Measurements from ENCODE around the gene PIEZO2.

Gene PIEZO2

GRCh38 chr18:10771053-10771709 lies 378.2 kb downstream of the PIEZO2 start:
- no peak for DNase-seq

DNA sequence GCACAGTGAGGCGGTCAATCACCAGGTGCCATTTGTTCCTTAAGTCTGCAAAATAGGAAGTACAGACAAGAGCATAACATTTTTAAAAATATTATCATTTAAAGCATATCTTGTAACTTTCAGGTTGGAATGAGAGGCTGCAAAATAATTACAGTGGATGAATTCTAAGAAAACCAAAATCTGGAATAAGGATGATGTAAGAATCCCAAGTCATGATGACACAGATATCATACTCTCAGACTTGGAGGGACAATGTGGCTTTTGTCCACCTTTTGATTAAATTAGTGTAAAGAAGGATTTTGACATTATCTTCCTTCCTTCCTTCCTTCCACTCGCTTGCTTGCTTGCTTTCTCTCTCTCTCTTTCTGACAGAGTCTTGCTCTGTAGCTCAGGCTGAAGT lies 379.1 kb downstream of the PIEZO2 start:
- DNase-seq = no peak

DNA sequence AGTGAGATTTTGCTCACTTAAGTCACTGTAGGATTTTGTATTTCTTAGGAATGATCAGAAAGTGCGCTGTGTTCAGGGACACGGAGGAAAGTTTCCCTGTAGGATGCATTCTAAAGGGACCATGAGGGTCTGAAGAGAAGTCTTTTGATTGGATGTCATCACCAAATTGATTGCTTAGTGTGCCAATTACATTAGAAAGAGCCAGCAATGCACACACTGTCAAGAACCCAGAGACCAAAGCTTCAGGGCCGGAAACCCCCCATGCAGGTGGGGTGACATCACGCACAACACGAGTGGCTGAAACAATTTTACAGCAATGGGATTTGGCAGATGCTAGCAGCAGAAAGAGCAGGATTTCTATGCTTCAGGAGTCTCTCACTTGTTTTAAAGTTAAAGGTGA lies 381.1 kb downstream of the PIEZO2 start:
- no peak for DNase-seq

GRCh38 chr18:10767658-10768057 lies 381.7 kb downstream of the PIEZO2 start:
- DNase-seq = no peak

- no peak for DNase-seq
Observed at GRCh38 chr18:10760986-10761385, 388.4 kb downstream of the PIEZO2 start.

GRCh38 chr18:10759241-10759640 lies 390.1 kb downstream of the PIEZO2 start:
- no peak for DNase-seq

DNA sequence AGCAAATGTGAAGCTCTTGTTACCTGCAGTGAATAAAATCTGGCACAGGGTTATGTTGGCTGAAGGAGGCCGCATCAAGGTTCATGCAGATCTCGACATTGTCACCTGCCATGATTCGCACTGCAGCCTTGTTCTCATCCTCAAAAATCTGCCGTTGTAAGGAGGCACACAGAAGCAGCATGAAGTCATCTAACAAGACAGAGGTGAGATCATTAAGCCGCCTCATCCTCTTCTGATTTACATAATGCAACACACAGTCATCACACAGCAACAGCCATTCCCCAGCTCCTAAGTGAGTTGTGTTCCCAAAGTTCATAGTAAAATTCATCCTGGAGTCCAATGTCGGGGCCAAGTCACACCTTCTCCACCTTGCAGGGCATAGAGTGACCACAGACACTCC lies 391.4 kb downstream of the PIEZO2 start:
- no peak for DNase-seq

DNA sequence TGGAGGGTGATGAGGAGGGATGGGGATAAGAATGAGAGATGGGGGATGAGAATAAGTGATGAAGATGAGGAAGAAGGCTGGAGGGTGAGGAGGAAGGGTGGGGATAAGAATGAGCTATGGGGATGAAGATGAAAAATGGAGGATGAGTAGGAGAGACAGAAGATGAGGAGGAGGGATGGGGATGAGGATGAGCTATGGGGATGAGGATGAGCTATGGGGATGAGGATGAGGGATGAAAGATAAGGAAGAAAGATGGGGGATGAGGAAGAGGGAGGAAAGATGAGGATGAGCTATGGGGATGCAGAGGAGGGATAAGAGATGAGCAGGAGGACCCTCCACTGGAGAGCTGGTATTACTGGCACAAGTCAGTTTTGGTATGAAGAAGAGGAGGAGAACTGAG lies 392.0 kb downstream of the PIEZO2 start:
- DNase-seq = no peak

GRCh38 chr18:10755855-10756254 lies 393.5 kb downstream of the PIEZO2 start:
- DNase-seq = no peak

DNA sequence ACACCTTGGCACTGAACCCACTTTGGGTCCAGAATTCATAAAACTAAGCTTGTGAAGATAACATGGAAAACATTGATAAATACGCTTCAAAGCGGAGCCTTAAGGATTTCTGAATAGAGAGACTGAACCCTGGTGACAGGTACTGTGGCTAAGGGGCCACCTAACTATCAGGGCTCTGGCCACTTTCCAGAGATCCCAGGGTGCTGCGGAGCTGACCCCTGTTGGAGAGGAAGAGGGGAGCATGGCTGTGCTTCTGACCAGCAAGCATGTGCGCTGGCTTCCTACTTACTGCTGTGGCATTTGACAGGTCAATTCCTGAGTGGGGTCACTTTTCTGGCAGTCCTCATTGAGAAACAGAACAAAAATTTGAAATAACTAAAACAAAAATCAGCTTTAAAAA lies 395.2 kb downstream of the PIEZO2 start:
- no peak for DNase-seq

DNA sequence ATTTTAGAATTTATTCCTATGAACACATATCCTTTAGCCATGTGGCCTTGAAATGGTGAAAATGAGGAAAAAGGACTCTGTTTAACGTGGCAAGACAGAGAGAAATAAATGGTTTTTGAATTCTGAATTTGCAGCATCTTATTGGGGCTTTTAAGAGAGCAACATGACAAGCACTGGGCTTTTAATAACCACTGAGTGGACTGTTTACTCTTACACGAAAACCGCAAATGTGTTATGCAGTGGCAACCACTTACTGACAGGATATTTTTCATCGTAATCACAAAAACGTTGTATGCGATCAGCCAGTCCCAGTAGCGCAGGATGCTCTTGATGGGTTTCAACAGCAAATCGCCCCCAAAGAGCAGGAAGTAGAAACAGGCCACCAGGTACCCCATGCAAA lies 397.0 kb downstream of the PIEZO2 start:
- no peak for DNase-seq

DNA sequence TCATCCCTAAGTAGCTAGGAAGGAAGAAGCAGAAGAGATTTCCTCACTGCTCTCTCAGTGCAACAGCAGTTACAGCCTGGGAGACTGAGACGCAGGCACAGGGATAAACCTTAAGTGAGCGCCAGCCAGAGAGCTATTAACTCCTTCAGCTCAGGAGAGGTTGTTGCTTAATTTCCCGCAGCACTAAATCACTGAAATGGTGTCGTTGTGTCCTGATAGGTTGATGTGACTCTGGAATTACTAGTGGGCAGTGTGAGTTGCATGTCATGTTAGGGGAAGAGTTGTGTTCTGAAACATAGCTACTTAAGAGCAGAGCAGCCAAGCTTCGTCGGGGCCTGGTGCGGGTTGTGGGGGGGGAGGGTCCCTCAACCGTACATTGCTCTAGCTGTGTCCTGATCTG lies 397.7 kb downstream of the PIEZO2 start:
- DNase-seq = no peak

DNA sequence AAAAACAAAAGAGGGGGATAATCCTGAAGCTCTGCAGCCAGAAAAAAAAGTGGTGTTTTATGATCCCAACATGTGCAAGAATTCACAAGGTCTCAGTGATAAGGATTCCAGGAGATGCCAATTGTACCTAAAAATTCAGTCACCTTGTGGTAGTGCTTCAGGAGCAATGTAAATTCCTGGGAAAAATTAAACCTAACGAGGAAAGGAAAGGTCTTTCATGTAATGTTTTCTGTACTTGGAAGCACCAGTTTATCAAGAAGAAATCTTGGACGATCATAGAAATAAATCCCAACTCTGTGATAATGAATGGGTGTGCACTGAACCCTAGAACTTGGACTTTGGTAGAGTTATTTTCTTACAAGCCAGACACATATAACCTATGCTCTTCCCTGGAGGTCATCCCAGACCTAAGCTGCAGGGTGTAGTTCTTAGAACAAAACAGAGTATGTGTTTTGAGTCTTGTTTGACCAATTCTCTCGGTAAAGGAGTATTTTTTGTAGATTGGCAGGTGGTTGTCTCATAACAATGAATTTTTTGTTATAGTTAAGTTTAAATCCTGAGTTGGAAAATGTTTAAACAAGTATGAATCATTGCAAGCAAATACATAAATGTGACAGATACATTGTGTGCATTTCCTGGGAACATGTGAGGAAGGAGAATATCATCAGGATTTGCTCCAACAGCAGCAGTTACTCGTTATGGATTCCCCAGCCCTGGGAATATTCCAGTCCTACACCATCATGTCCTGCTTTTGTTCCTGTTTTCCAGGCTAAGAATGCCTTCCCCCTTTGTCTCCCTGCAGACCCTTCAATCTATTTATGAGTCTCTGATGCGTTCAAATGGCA lies 399.0 kb downstream of the PIEZO2 start:
- no peak for DNase-seq

GRCh38 chr18:10748641-10749040 lies 400.7 kb downstream of the PIEZO2 start:
- DNase-seq = no peak

GRCh38 chr18:10745971-10746370 lies 403.4 kb downstream of the PIEZO2 start:
- DNase-seq = no peak

GRCh38 chr18:10745219-10745618 lies 404.1 kb downstream of the PIEZO2 start:
- no peak for DNase-seq

GRCh38 chr18:10743766-10744165 lies 405.6 kb downstream of the PIEZO2 start:
- DNase-seq = no peak

DNA sequence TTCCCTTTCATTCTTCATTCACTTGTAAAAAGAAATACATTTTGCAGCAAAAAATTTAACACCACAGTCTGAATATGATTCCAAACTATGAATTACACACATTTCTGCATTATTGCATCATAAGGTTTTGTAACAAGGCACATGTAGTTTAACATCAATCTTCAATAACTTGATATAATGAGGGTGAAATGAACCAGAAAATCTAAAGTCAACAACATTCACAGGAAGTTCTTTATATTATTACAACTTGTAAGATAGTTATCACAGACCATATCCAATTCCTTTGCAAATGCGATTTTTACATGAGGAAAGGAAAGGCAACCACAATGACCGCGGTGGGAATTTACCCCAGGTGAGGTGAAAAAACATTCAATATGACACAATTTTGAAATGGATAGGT lies 410.2 kb downstream of the PIEZO2 start:
- no peak for DNase-seq

DNA sequence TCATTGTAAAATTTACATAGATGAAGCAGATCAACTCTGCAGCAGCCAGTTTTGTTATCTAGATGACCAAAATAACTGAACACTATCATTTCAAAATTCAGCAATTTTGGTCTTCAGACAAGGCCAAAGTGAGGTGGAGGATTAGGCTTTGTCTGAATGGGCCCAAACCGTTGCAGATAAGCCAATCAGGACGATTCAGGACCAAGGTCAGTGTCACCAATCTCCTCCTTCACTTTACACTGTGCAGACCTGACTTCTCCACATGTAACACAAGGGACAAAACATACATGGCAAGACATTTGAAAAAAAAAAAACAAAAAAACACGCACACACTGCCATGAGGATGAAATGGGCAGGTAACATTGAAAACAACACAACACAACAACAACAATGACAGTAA lies 412.4 kb downstream of the PIEZO2 start:
- DNase-seq = no peak

- no peak for DNase-seq
Observed at GRCh38 chr18:10732990-10733389, 416.4 kb downstream of the PIEZO2 start.

DNA sequence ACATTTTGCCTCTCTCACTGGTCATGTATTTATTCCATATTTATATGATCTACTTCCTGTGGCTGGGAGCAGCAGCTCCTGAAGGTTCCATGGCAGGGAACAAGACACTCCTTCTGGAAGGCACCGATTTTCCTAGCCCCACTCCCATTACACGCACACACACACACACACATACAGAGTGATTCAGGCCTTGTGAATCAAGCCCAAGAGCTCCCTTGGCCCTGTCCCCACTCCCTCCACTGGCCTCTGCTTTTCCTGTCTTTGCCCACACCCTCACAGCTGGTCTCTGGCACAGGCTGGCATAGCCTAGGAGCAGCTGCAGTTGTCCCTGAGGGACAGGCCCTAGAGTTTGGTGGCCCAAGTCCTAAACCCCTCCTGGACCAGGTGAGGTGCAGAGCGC lies 421.9 kb downstream of the PIEZO2 start:
- DNase-seq = no peak

DNA sequence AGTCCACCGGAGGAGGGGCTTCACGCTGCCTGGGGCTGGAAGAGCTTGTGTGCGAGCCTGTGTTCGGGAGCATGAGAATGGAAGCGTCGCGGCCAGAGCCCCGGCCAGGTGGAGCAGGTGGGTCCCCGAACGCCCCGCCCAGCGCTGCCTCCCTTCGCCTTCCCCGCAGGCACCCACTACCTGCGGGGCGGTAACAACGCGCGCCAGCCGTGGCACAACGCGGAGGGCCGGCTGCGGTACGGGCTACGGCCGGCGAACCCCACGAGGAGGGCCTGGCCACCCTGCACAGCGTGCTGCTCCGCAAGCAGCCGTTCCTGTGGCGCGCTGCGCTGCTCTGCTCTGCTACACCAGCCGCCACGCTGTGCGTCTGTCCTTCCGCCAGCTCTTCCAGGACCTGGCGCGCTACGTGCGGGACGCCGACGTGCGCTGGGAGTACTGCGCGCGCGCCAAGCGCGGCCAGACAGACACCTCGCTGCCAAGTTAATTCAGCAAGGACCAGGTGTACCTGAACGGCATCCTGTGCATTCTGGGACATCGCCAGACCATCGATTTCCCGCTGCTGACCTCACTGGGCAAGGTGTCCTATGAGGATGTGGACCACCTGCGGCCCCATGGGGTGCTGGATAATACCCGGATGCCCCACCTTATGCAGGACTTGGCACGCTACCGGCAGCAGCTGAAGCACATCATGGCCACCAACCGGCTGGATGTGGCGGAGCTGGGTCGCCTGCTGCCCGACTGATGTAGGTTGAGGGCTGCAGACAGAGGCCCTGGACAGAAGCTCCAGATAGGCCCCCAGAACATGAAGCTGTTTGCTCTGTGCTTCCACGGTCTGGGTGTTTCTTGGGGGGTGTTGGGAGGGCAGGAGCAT lies 422.9 kb downstream of the PIEZO2 start:
- no peak for DNase-seq

DNA sequence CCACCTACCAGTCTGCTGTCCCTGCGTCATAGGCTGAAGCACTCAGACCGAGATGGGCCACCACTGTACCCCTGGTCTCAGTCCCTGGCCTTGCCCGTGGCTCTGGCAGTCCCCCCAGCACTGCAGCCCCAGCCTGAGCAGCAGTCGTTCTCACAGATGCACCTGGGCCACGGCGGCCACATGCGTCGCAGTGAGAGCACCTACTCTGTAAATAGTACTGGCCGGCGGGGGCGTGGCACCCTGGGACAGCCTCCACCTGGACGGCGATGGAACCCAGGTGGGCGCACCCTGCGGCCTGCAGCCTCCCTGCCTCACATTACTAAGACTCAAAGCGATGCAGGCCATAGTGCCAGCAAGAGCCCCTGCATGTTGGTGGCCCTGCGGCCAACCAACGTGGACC lies 424.7 kb downstream of the PIEZO2 start:
- DNase-seq = no peak

GRCh38 chr18:10723496-10723895 lies 425.9 kb downstream of the PIEZO2 start:
- DNase-seq = no peak
